ENCODE measurements around the gene ZNF791. TPM values are rescaled to one million over a fixed set of nuclear protein-coding genes. Genes with fewer than 3 reads are reported as not detected.

ZNF791 gene
- polyA plus RNA-seq, 1 donor from 2014 or later, result 10.2 TPM

DNA sequence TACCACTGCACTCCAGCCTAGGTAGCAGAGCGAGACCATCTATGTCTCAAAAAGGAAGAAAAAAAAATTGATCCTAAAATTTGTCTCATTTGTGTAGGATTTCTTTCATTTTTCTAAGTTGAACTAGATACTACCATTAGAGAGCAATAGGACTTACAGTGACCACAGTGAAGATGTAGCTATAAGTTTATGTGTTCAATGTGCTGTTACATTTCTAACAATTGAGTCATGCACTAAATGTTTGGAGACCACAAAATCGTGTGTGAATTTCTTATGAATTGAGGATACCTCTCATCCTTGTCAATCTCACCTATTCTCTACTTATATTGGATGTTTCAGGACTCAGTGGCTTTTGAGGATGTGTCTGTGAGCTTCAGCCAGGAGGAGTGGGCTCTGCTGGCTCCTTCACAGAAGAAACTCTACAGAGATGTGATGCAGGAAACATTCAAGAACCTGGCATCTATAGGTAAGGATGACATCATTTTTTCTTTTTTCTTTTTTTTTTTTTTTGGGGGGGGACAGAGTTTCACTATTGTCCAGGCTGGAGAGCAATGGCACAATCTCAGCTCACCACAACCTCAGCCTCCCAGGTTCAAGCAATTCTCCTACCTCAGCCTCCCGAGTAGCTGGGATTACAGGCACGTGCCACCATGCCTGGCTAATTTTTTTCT lies 12.8 kb downstream of the ZNF791 start:
- Histone ChIP-seq H3F3A (ENCODE audit: insufficient read depth, low read length, poor library complexity, severe bottlenecking) (no peaks in the 10 kb centered on the region), H2AFZ (ENCODE audit: low read depth, low read length) (no peak overlapping the region), H3K79me2 (replicated peaks; ENCODE audit: insufficient read depth, low read length) (peaks cover 18% of the 10 kb centered on the region), H3K27ac (ENCODE audit: low read length) (no peak overlapping the region), H3K27me3 (ENCODE audit: insufficient read depth, low read depth, low read length) (no peaks in the 10 kb centered on the region), H3K36me3 (ENCODE audit: insufficient read depth, low read length) (peaks cover 9% of the 10 kb centered on the region), H3K4me3 (ENCODE audit: low read length) (no peak overlapping the region), H3K9me2 (ENCODE audit: insufficient read depth, low read length) (no peaks in the 10 kb centered on the region), H3K9ac (ENCODE audit: low read length) (no peak overlapping the region), H4K20me1 (ENCODE audit: insufficient read depth) (no peaks in the 10 kb centered on the region), H3K4me2 (ENCODE audit: low read length) (no peak overlapping the region), H3K9me3 (ENCODE audit: low read length) (peaks cover 10% of the 10 kb centered on the region)
- TF ChIP-seq EZH2 (IDR thresholded peaks at IDR 0.05; ENCODE audit: borderline replicate concordance, insufficient read depth, low read length, poor library complexity, severe bottlenecking) (no peak), MXI1 (conservative IDR thresholded peaks at IDR 0.05; ENCODE audit: poor library complexity, severe bottlenecking) (no peak), EP300 (conservative IDR thresholded peaks at IDR 0.05; ENCODE audit: poor library complexity, severe bottlenecking) (no peak), TAF1 (IDR thresholded peaks at IDR 0.05; ENCODE audit: low read depth) (no peak), RAD21 (conservative IDR thresholded peaks at IDR 0.05) (no peak), POLR2AphosphoS5 (IDR thresholded peaks at IDR 0.05) (no peak), SMC3 (conservative IDR thresholded peaks at IDR 0.05; ENCODE audit: poor library complexity) (no peak)
- TF ChIP-seq, protein P1, sequence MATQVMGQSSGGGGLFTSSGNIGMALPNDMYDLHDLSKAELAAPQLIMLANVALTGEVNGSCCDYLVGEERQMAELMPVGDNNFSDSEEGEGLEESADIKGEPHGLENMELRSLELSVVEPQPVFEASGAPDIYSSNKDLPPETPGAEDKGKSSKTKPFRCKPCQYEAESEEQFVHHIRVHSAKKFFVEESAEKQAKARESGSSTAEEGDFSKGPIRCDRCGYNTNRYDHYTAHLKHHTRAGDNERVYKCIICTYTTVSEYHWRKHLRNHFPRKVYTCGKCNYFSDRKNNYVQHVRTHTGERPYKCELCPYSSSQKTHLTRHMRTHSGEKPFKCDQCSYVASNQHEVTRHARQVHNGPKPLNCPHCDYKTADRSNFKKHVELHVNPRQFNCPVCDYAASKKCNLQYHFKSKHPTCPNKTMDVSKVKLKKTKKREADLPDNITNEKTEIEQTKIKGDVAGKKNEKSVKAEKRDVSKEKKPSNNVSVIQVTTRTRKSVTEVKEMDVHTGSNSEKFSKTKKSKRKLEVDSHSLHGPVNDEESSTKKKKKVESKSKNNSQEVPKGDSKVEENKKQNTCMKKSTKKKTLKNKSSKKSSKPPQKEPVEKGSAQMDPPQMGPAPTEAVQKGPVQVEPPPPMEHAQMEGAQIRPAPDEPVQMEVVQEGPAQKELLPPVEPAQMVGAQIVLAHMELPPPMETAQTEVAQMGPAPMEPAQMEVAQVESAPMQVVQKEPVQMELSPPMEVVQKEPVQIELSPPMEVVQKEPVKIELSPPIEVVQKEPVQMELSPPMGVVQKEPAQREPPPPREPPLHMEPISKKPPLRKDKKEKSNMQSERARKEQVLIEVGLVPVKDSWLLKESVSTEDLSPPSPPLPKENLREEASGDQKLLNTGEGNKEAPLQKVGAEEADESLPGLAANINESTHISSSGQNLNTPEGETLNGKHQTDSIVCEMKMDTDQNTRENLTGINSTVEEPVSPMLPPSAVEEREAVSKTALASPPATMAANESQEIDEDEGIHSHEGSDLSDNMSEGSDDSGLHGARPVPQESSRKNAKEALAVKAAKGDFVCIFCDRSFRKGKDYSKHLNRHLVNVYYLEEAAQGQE (IDR thresholded peaks at IDR 0.05; ENCODE audit: borderline replicate concordance), result no peak
- TF ChIP-seq, protein P2, sequence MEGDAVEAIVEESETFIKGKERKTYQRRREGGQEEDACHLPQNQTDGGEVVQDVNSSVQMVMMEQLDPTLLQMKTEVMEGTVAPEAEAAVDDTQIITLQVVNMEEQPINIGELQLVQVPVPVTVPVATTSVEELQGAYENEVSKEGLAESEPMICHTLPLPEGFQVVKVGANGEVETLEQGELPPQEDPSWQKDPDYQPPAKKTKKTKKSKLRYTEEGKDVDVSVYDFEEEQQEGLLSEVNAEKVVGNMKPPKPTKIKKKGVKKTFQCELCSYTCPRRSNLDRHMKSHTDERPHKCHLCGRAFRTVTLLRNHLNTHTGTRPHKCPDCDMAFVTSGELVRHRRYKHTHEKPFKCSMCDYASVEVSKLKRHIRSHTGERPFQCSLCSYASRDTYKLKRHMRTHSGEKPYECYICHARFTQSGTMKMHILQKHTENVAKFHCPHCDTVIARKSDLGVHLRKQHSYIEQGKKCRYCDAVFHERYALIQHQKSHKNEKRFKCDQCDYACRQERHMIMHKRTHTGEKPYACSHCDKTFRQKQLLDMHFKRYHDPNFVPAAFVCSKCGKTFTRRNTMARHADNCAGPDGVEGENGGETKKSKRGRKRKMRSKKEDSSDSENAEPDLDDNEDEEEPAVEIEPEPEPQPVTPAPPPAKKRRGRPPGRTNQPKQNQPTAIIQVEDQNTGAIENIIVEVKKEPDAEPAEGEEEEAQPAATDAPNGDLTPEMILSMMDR (IDR thresholded peaks at IDR 0.05; ENCODE audit: poor library complexity, severe bottlenecking), result no peak

DNA sequence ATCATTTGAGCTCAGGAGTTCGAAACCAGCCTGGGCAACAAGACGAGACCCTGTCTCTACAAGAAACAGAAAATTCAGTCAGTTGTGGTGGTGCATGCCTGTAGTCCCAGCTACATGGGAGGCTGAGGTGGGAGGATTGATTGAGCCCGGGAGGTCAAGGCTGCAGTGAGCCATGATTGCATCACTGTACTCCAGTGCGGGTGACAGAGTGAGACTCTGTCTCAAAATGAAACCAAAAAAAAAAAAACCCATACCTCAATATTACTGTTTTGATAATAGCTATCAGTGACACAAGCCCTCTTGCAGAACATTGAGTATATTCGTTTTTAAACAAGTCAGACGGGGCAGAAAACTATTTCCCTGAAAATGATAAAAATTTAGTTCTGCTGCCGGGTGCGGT lies 16.2 kb downstream of the ZNF791 start:
- Histone ChIP-seq H3K36me3 (ENCODE audit: insufficient read depth, low read length) (peaks cover 24% of the 10 kb centered on the region), H3K9me3 (ENCODE audit: low read length) (peaks cover 10% of the 10 kb centered on the region), H2AFZ (ENCODE audit: low read depth, low read length) (no peak overlapping the region), H3K27ac (ENCODE audit: low read length) (no peak overlapping the region), H3K9ac (ENCODE audit: low read length) (no peak overlapping the region), H3K27me3 (ENCODE audit: insufficient read depth, low read depth, low read length) (no peaks in the 10 kb centered on the region), H3F3A (ENCODE audit: insufficient read depth, low read length, poor library complexity, severe bottlenecking) (no peaks in the 10 kb centered on the region), H3K4me3 (ENCODE audit: low read length) (no peak overlapping the region), H3K4me2 (ENCODE audit: low read length) (no peak overlapping the region), H3K9me2 (ENCODE audit: insufficient read depth, low read length) (no peaks in the 10 kb centered on the region), H4K20me1 (ENCODE audit: insufficient read depth) (no peaks in the 10 kb centered on the region), H3K79me2 (replicated peaks; ENCODE audit: insufficient read depth, low read length) (no peaks in the 10 kb centered on the region)
- TF ChIP-seq TAF1 (IDR thresholded peaks at IDR 0.05; ENCODE audit: low read depth), result no peak
- TF ChIP-seq RAD21 (conservative IDR thresholded peaks at IDR 0.05), result no peak
- no peak for TF ChIP-seq MXI1 (conservative IDR thresholded peaks at IDR 0.05; ENCODE audit: poor library complexity, severe bottlenecking)
- TF ChIP-seq, protein P2 (IDR thresholded peaks at IDR 0.05; ENCODE audit: poor library complexity, severe bottlenecking), result no peak
- no peak for TF ChIP-seq SMC3 (conservative IDR thresholded peaks at IDR 0.05; ENCODE audit: poor library complexity)
- no peak for TF ChIP-seq EZH2 (IDR thresholded peaks at IDR 0.05; ENCODE audit: borderline replicate concordance, insufficient read depth, low read length, poor library complexity, severe bottlenecking)
- TF ChIP-seq, protein P1 (IDR thresholded peaks at IDR 0.05; ENCODE audit: borderline replicate concordance), result no peak
- no peak for TF ChIP-seq POLR2AphosphoS5 (IDR thresholded peaks at IDR 0.05)
- TF ChIP-seq EP300 (conservative IDR thresholded peaks at IDR 0.05; ENCODE audit: poor library complexity, severe bottlenecking), result no peak

Data from neural cell (in vitro differentiated cells).